Measurements from ENCODE around the gene CLSTN1.
A peak's percentile ranks its signal among the peaks of the same experiment; 100 is the strongest.

Gene CLSTN1

DNA sequence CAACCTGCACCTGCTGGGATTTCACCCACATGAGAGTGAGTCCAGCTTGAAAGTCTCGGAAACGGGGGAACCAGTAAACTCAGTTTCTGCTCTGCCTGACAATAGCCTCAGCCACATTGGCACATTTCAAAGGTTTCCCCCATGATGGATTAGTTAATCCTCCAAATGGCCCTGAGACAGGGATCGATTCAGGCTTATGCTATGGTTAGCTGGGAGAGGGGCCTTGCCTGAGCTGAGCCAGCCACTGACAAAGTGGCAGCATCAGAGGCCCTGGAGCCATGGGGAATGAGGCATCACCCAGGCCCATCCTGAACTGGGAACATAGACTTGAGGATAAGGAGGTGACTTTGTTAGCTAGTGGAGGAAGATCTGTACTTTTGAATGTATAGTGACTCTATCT is 2.9 kb upstream of the CLSTN1 start:
- no peak overlapping the region for H3K4me3 ChIP-seq
- H3K27ac ChIP-seq, result no peak overlapping the region
- DNase-seq (ENCODE audit: low spot score), result no peak
- TF ChIP-seq, protein P1, sequence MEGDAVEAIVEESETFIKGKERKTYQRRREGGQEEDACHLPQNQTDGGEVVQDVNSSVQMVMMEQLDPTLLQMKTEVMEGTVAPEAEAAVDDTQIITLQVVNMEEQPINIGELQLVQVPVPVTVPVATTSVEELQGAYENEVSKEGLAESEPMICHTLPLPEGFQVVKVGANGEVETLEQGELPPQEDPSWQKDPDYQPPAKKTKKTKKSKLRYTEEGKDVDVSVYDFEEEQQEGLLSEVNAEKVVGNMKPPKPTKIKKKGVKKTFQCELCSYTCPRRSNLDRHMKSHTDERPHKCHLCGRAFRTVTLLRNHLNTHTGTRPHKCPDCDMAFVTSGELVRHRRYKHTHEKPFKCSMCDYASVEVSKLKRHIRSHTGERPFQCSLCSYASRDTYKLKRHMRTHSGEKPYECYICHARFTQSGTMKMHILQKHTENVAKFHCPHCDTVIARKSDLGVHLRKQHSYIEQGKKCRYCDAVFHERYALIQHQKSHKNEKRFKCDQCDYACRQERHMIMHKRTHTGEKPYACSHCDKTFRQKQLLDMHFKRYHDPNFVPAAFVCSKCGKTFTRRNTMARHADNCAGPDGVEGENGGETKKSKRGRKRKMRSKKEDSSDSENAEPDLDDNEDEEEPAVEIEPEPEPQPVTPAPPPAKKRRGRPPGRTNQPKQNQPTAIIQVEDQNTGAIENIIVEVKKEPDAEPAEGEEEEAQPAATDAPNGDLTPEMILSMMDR (IDR thresholded peaks at IDR 0.05), result no peak

DNA sequence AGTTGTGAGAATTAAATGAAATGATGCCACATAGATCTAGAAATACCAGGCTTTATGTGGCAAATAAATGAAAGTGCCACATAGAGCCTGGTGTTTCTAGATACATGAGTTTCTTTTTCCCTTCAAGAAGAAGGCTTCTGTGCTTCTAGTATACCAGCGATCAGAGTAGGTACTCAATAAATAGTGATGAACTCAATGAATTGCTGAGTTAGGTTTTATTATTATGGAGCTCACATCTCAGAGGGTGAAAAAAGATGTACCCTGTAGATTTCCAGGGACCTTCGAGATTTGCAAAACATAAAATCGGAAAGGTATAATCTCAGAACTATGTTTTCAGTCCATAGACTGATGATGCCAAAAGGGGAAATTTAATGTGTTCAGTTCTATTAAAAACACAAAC is 2.3 kb upstream of the CLSTN1 start:
- Histone ChIP-seq H3K27ac (peak overlapping the region; percentile 86 to 93), H3K4me3 (peak overlapping the region; percentile 35)
- TF ChIP-seq, protein P1 (IDR thresholded peaks at IDR 0.05), result no peak
- no peak for DNase-seq (ENCODE audit: low spot score)

DNA sequence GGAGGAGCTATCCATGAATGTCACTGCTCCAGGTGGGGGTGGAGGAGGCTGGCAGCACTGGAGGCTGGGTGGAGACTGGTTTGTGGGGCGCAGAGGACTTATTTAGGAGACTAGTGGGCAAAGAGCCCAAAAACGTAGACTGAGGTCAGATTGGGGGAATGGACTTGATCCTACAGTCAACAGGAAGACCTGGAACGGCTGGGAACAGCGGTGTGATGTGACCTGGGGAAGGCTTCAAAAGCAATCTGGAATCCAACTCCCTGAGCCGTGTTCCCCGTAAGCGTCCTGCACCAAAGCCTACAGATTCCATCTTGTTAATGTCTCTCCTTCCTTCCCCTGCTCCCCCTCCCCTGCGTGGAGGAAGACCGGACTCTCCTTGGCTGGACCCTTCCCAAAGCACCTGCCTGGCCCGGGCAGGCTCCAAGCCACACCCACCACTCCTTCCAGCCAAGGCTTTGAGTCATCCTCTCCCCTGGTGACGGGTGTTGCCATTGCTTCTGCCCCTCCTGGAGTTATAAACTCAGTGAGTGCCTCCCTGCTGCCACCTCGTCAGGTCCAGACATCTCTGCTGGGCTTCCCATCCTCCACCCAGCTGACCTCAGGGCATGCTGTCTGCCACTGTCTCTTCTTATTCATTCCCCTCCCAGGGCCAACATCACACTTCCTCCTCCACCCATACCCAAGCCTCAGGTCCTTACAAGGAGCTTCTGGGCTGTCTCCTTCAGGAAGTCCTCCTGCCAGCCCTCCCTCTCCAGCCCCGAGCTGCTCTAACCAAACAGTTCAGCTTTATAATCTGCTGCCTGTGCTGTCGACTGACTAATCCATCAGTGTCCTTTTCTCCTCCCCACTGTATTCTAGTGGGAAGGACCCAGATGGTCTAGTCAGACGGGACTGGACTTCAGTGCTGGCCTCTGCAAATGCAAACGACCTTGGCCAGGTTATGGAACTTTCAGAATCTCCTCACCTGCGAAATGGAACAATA is 1.6 kb upstream of the CLSTN1 start:
- H3K27ac ChIP-seq, result peak overlapping the region; percentile 86 to 93
- TF ChIP-seq, protein P1 (IDR thresholded peaks at IDR 0.05), result no peak
- H3K4me3 ChIP-seq, result peak overlapping the region; percentile 89
- no peak for DNase-seq (ENCODE audit: low spot score)

DNA sequence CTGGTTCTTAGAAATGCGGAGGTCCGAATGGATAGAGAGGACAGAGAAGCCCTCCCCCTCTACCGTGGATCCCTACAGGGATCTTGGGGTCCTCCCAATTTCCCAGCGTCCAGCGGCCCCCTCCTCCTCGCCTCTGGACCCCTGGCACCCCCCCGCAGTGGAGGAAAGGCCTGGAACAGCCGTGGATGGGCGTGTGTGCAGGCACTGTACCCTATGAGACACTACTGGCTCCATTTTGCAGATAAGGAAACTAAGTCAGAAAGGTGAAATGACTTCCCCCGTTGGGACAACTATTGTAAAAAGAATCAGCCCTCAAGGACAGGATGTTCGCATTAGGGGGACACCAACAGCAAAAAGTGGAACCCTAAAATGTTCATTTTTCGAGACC is 931 bp upstream of the CLSTN1 start:
- TF ChIP-seq, protein P1 (IDR thresholded peaks at IDR 0.05), result no peak
- DNase-seq (ENCODE audit: low spot score), result no peak
- H3K4me3 ChIP-seq, result peak overlapping the region; percentile 89
- peak overlapping the region; percentile 86 to 93 for H3K27ac ChIP-seq

DNA sequence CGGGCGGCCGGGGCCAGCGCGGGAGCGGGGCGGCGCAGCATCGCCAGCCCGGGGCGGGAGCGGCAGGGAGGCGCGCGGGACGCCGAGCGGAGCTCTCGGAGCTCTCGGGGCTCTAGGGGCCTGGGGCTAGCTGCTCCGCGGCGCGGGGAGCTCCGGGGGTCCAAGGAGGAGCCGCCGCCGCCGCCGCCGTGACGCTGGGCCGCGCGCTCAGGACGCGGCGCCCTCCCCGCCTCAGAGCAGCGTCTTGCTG is 147 bp downstream of the CLSTN1 start:
- DNase-seq (ENCODE audit: low spot score), result no peak
- peak overlapping the region; percentile 89 for H3K4me3 ChIP-seq
- TF ChIP-seq, protein P1 (IDR thresholded peaks at IDR 0.05), result no peak
- H3K27ac ChIP-seq, result peak overlapping the region; percentile 86 to 93

DNA sequence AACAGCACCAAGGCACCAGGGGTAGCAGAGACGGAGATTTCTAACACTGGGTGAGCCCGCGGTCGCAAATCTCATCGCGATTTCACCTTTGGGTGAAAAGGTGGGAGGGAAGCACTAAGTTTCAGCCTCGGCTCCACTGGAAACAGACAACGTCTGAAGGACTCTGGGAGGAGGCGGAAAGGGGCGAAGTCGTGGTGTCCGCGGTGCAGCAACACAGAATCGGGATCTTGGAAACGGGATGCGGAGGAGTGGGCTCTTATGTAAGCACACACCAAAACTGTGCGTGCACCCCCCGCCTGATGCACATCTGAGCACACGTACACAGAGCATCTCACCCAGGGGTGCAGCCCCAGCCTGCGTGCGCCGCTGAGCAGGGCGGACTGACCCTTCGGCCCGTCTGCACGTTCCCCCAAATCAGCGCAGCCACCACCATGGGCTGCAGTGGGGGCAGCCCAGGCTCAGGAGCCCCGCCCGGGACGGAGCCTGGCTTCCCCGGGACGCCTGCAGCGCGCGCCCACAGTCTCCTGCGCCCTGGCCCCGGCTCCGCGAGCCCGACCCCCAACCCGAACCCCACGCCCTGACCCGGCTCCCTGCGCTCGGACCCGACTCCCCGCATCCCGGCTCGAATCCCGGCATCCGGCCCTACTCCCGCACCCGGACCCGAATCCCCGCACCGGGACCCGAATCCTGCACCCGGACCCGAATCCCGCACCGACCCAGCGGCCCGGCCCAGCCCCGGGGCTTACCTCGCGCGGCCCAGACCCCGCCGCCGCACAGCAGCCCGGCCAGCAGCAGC is 670 bp downstream of the CLSTN1 start:
- TF ChIP-seq, protein P1 (IDR thresholded peaks at IDR 0.05), result no peak
- Histone ChIP-seq H3K4me3 (peak overlapping the region; percentile 89), H3K27ac (peak overlapping the region; percentile 86 to 93)
- no peak for DNase-seq (ENCODE audit: low spot score)

All from coronary artery (tissue), 2 donors.